ENCODE measurements around the gene MTUS2. TPM values are rescaled to one million over a fixed set of nuclear protein-coding genes. Genes with fewer than 3 reads are reported as not detected.

Gene MTUS2
- total RNA-seq, 1 donor = 0.10 TPM

GRCh38 chr13:29522044-29522685 lies 702.0 kb downstream of the MTUS2 start:
- Histone ChIP-seq H3K27me3 (ENCODE audit: insufficient read depth, low read length) (no peaks in the 10 kb centered on the region), H3K4me3 (ENCODE audit: low read length) (no peak overlapping the region), H3K4me1 (ENCODE audit: insufficient read depth, low read length) (no peaks in the 10 kb centered on the region)

GRCh38 chr13:29523199-29523961 lies 703.2 kb downstream of the MTUS2 start:
- no peaks in the 10 kb centered on the region for H3K4me1 ChIP-seq (ENCODE audit: insufficient read depth, low read length)
- no peaks in the 10 kb centered on the region for H3K27me3 ChIP-seq (ENCODE audit: insufficient read depth, low read length)
- no peak overlapping the region for H3K4me3 ChIP-seq (ENCODE audit: low read length)
- H3K9me3 ChIP-seq (ENCODE audit: low read depth, low read length) = no peaks in the 10 kb centered on the region

More at GRCh38 chr13:29522044-29522685, 702.0 kb downstream of the MTUS2 start:
- no peaks in the 10 kb centered on the region for H3K9me3 ChIP-seq (ENCODE audit: low read depth, low read length)

GRCh38 chr13:29524176-29524575 lies 704.0 kb downstream of the MTUS2 start:
- Histone ChIP-seq H3K9me3 (ENCODE audit: low read depth, low read length) (no peaks in the 10 kb centered on the region), H3K4me1 (ENCODE audit: insufficient read depth, low read length) (no peaks in the 10 kb centered on the region), H3K4me3 (ENCODE audit: low read length) (no peak overlapping the region), H3K27me3 (ENCODE audit: insufficient read depth, low read length) (no peaks in the 10 kb centered on the region)

GRCh38 chr13:29524641-29525040 lies 704.5 kb downstream of the MTUS2 start:
- Histone ChIP-seq H3K4me3 (ENCODE audit: low read length) (no peak overlapping the region), H3K4me1 (ENCODE audit: insufficient read depth, low read length) (no peaks in the 10 kb centered on the region), H3K27me3 (ENCODE audit: insufficient read depth, low read length) (no peaks in the 10 kb centered on the region), H3K9me3 (ENCODE audit: low read depth, low read length) (no peaks in the 10 kb centered on the region)

GRCh38 chr13:29525757-29526156 lies 705.6 kb downstream of the MTUS2 start:
- Histone ChIP-seq H3K27me3 (ENCODE audit: insufficient read depth, low read length) (no peaks in the 10 kb centered on the region), H3K4me1 (ENCODE audit: insufficient read depth, low read length) (no peaks in the 10 kb centered on the region), H3K4me3 (ENCODE audit: low read length) (no peak overlapping the region), H3K9me3 (ENCODE audit: low read depth, low read length) (no peaks in the 10 kb centered on the region)

GRCh38 chr13:29526741-29527140 lies 706.6 kb downstream of the MTUS2 start:
- no peak overlapping the region for H3K4me3 ChIP-seq (ENCODE audit: low read length)
- no peaks in the 10 kb centered on the region for H3K27me3 ChIP-seq (ENCODE audit: insufficient read depth, low read length)
- H3K9me3 ChIP-seq (ENCODE audit: low read depth, low read length) = no peaks in the 10 kb centered on the region
- no peaks in the 10 kb centered on the region for H3K4me1 ChIP-seq (ENCODE audit: insufficient read depth, low read length)

GRCh38 chr13:29527511-29527910 lies 707.4 kb downstream of the MTUS2 start:
- Histone ChIP-seq H3K4me1 (ENCODE audit: insufficient read depth, low read length) (no peaks in the 10 kb centered on the region), H3K9me3 (ENCODE audit: low read depth, low read length) (no peaks in the 10 kb centered on the region), H3K27me3 (ENCODE audit: insufficient read depth, low read length) (no peaks in the 10 kb centered on the region), H3K4me3 (ENCODE audit: low read length) (no peak overlapping the region)

- no peaks in the 10 kb centered on the region for H3K27me3 ChIP-seq (ENCODE audit: insufficient read depth, low read length)
- no peaks in the 10 kb centered on the region for H3K4me1 ChIP-seq (ENCODE audit: insufficient read depth, low read length)
- H3K9me3 ChIP-seq (ENCODE audit: low read depth, low read length) = no peaks in the 10 kb centered on the region
- no peak overlapping the region for H3K4me3 ChIP-seq (ENCODE audit: low read length)
Observed at GRCh38 chr13:29527916-29528315, 707.8 kb downstream of the MTUS2 start.

GRCh38 chr13:29529754-29530153 lies 709.6 kb downstream of the MTUS2 start:
- Histone ChIP-seq H3K27me3 (ENCODE audit: insufficient read depth, low read length) (no peaks in the 10 kb centered on the region), H3K9me3 (ENCODE audit: low read depth, low read length) (no peaks in the 10 kb centered on the region), H3K4me3 (ENCODE audit: low read length) (no peak overlapping the region), H3K4me1 (ENCODE audit: insufficient read depth, low read length) (no peaks in the 10 kb centered on the region)

- H3K4me3 ChIP-seq (ENCODE audit: low read length) = no peak overlapping the region
- no peaks in the 10 kb centered on the region for H3K9me3 ChIP-seq (ENCODE audit: low read depth, low read length)
- no peaks in the 10 kb centered on the region for H3K27me3 ChIP-seq (ENCODE audit: insufficient read depth, low read length)
- no peaks in the 10 kb centered on the region for H3K4me1 ChIP-seq (ENCODE audit: insufficient read depth, low read length)
Observed at GRCh38 chr13:29530901-29531300, 710.8 kb downstream of the MTUS2 start.

GRCh38 chr13:29532116-29532515 lies 712.0 kb downstream of the MTUS2 start:
- Histone ChIP-seq H3K27me3 (ENCODE audit: insufficient read depth, low read length) (no peaks in the 10 kb centered on the region), H3K4me3 (ENCODE audit: low read length) (no peak overlapping the region), H3K4me1 (ENCODE audit: insufficient read depth, low read length) (no peaks in the 10 kb centered on the region), H3K9me3 (ENCODE audit: low read depth, low read length) (no peaks in the 10 kb centered on the region)

- Histone ChIP-seq H3K9me3 (ENCODE audit: low read depth, low read length) (no peaks in the 10 kb centered on the region), H3K27me3 (ENCODE audit: insufficient read depth, low read length) (no peaks in the 10 kb centered on the region), H3K4me3 (ENCODE audit: low read length) (no peak overlapping the region), H3K4me1 (ENCODE audit: insufficient read depth, low read length) (no peaks in the 10 kb centered on the region)
Observed at GRCh38 chr13:29532821-29533220, 712.7 kb downstream of the MTUS2 start.

GRCh38 chr13:29534083-29534482 lies 713.9 kb downstream of the MTUS2 start:
- Histone ChIP-seq H3K27me3 (ENCODE audit: insufficient read depth, low read length) (no peaks in the 10 kb centered on the region), H3K4me3 (ENCODE audit: low read length) (no peak overlapping the region), H3K4me1 (ENCODE audit: insufficient read depth, low read length) (no peaks in the 10 kb centered on the region), H3K9me3 (ENCODE audit: low read depth, low read length) (no peaks in the 10 kb centered on the region)

- Histone ChIP-seq H3K4me3 (ENCODE audit: low read length) (no peak overlapping the region), H3K9me3 (ENCODE audit: low read depth, low read length) (no peaks in the 10 kb centered on the region), H3K27me3 (ENCODE audit: insufficient read depth, low read length) (no peaks in the 10 kb centered on the region), H3K4me1 (ENCODE audit: insufficient read depth, low read length) (no peaks in the 10 kb centered on the region)
Observed at GRCh38 chr13:29535663-29536655, 715.8 kb downstream of the MTUS2 start.

- no peak overlapping the region for H3K4me3 ChIP-seq (ENCODE audit: low read length)
Observed at GRCh38 chr13:29536853-29537252, 716.7 kb downstream of the MTUS2 start.

More at GRCh38 chr13:29536853-29537252, 716.7 kb downstream of the MTUS2 start:
- H3K9me3 ChIP-seq (ENCODE audit: low read depth, low read length) = no peaks in the 10 kb centered on the region
- H3K27me3 ChIP-seq (ENCODE audit: insufficient read depth, low read length) = no peaks in the 10 kb centered on the region
- no peaks in the 10 kb centered on the region for H3K4me1 ChIP-seq (ENCODE audit: insufficient read depth, low read length)
